Fibroblast of lung (primary cell): Measurements from ENCODE around the gene RIMS3. TPM values are rescaled to one million over a fixed set of nuclear protein-coding genes. Genes with fewer than 3 reads are reported as not detected.

Source experiments
- polyA plus RNA-seq, 2 donors: library from polyadenylated mRNA; depleted of rRNA in 1 of 2; stranded (reverse) in 1 of 2; unstranded in 1 of 2; fragments of >200 nt; gene quantifications; 2 replicates each; pipeline ENCODE4 v1.2.1, GENCODE V29; 2011 to 2012; ENCODE audit warnings: missing spikeins in 1 of 2
- total RNA-seq: library from RNA; depleted of rRNA; stranded (reverse); fragments of >200 nt; gene quantifications from 2 replicates; pipeline ENCODE4 v1.2.1, GENCODE V29; 2014

RIMS3 gene
- total and polyA plus RNA-seq, 2 donors (not counting 1 experiment from before 2014, with no cell fraction given), result 0.11 to 0.33 TPM

Other genes starting within 250 kb of the RIMS3 start
- gene ZFP69B, start 215.2 kb downstream of the RIMS3 start, total RNA-seq, result 1.3 and 2.5 TPM in 2 replicates
- gene ZFP69B, start 215.2 kb downstream of the RIMS3 start, polyA plus RNA-seq, result 2.7 and 3.5 TPM in 2 replicates
- 4.3 and 4.4 TPM in 2 replicates for gene ZFP69, start 188.4 kb downstream of the RIMS3 start, total RNA-seq
- gene ZFP69, start 188.4 kb downstream of the RIMS3 start, polyA plus RNA-seq, result 2.6 TPM in 2 replicates
- 7.7 and 11.1 TPM in 2 replicates for gene EXO5, start 156.9 kb downstream of the RIMS3 start, total RNA-seq
- 9.0 and 13.4 TPM in 2 replicates for gene EXO5, start 156.9 kb downstream of the RIMS3 start, polyA plus RNA-seq
- gene ZNF684, start 134.0 kb downstream of the RIMS3 start, total RNA-seq, result 4.1 and 4.4 TPM in 2 replicates
- 3.3 and 4.0 TPM in 2 replicates for gene ZNF684, start 134.0 kb downstream of the RIMS3 start, polyA plus RNA-seq
- gene NFYC, start 26.0 kb upstream of the RIMS3 start, total RNA-seq, result 17.5 and 23.8 TPM in 2 replicates
- gene NFYC, start 26.0 kb upstream of the RIMS3 start, polyA plus RNA-seq, result 31.0 and 48.2 TPM in 2 replicates
- gene KCNQ4, start 118.1 kb upstream of the RIMS3 start, total RNA-seq, result under 0.01 TPM in 2 replicates
- 0.02 and 0.03 TPM in 2 replicates for gene KCNQ4, start 118.1 kb upstream of the RIMS3 start, polyA plus RNA-seq
- 1.7 and 2.6 TPM in 2 replicates for gene CITED4, start 196.7 kb upstream of the RIMS3 start, total RNA-seq
- gene CITED4, start 196.7 kb upstream of the RIMS3 start, polyA plus RNA-seq, result 0.20 and 0.58 TPM in 2 replicates